NCI-H1092 treated with DMSO at 0.1 percent for 48 hours (cell line): ENCODE measurements around the gene BTBD6.
A peak's percentile ranks its signal among the peaks of the same experiment; 100 is the strongest.

Source experiments
- DNase-seq: peaks from one replicate; lab custom pipeline; 2025; lab: John Stamatoyannopoulos, UW

BTBD6 gene

GRCh38 chr14:105248368-105249181 is at the start of gene BTBD6:
Gene BTBD6, plus strand, starts transcription at chr14:105248533. Its CDS starts 179 bp downstream, at chr14:105248712.
- peak; percentile 77 for DNase-seq

GRCh38 chr14:105198588-105198987 is 49.7 kb upstream of the BTBD6 start:
- DNase-seq = no peak

- DNase-seq = no peak
Measured at GRCh38 chr14:105199093-105199492, 49.2 kb upstream of the BTBD6 start.

GRCh38 chr14:105200074-105200473 is 48.3 kb upstream of the BTBD6 start:
- no peak for DNase-seq

GRCh38 chr14:105200641-105201040 is 47.7 kb upstream of the BTBD6 start:
- no peak for DNase-seq

GRCh38 chr14:105201156-105201924 is 47.0 kb upstream of the BTBD6 start:
- DNase-seq = no peak

- DNase-seq = no peak
Measured at GRCh38 chr14:105201925-105202513, 46.3 kb upstream of the BTBD6 start.

GRCh38 chr14:105203057-105203531 is 45.2 kb upstream of the BTBD6 start:
- DNase-seq = peak; percentile 34

GRCh38 chr14:105203701-105204100 is 44.6 kb upstream of the BTBD6 start:
- no peak for DNase-seq

- no peak for DNase-seq
Measured at GRCh38 chr14:105204206-105204930, 44.0 kb upstream of the BTBD6 start.

- no peak for DNase-seq
Measured at GRCh38 chr14:105204931-105205672, 43.2 kb upstream of the BTBD6 start.

GRCh38 chr14:105205673-105206208 is 42.6 kb upstream of the BTBD6 start:
- DNase-seq = no peak

- no peak for DNase-seq
Measured at GRCh38 chr14:105206873-105207272, 41.5 kb upstream of the BTBD6 start.

GRCh38 chr14:105207460-105207901 is 40.9 kb upstream of the BTBD6 start:
- DNase-seq = no peak

GRCh38 chr14:105207996-105208737 is 40.2 kb upstream of the BTBD6 start:
- no peak for DNase-seq

GRCh38 chr14:105208738-105209075 is 39.6 kb upstream of the BTBD6 start:
- DNase-seq = no peak

- DNase-seq = no peak
Measured at GRCh38 chr14:105209091-105209490, 39.2 kb upstream of the BTBD6 start.

- DNase-seq = no peak
Measured at GRCh38 chr14:105209646-105210045, 38.7 kb upstream of the BTBD6 start.

GRCh38 chr14:105210266-105211025 is 37.9 kb upstream of the BTBD6 start:
- DNase-seq = no peak
